ENCODE measurements around the gene C11orf58.

DNA sequence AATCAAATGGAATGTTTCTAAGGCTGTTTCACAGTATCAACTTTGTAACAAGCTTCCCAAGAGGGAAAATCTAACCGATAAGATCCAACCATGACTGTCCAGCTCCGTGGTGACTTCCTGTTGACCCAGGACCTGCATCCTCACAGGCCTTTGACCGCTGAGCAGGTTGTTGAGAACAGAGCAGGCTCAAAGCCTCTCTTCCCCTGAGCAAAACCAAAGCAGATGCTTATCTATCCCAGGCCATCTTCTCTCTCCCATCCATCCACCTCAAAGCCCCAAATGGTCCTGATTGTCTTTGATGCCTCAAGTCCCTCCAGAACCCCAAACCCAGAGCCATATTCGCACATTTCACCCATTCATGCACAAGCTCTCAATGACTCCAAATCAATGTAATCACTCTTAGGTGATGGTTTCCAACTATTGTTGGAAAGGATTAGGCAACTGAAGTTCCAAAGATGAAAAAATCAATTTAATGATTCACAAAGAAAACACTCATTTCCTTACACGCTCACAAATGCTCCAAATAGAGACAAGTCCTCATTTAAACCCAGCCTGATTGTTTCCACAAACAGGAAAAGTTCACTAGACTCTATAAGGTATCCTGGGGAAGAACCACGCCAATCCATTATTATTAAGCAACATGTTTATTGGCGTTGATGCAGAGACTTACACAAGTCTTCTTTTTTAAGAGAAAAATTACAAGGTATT, 48.7 kb downstream of the C11orf58 start:
- TF ChIP-seq, protein P1, sequence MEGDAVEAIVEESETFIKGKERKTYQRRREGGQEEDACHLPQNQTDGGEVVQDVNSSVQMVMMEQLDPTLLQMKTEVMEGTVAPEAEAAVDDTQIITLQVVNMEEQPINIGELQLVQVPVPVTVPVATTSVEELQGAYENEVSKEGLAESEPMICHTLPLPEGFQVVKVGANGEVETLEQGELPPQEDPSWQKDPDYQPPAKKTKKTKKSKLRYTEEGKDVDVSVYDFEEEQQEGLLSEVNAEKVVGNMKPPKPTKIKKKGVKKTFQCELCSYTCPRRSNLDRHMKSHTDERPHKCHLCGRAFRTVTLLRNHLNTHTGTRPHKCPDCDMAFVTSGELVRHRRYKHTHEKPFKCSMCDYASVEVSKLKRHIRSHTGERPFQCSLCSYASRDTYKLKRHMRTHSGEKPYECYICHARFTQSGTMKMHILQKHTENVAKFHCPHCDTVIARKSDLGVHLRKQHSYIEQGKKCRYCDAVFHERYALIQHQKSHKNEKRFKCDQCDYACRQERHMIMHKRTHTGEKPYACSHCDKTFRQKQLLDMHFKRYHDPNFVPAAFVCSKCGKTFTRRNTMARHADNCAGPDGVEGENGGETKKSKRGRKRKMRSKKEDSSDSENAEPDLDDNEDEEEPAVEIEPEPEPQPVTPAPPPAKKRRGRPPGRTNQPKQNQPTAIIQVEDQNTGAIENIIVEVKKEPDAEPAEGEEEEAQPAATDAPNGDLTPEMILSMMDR (IDR thresholded peaks at IDR 0.05; ENCODE audit: low read depth, low read length, poor library complexity, severe bottlenecking) = no peak
- TF ChIP-seq EZH2phosphoT487 (IDR thresholded peaks at IDR 0.05; ENCODE audit: borderline replicate concordance, low read length) = no peak

All from DOHH2 (cell line).